Nephron progenitor cell (in vitro differentiated cells): ENCODE results near the gene ACVR2B.
A peak's percentile ranks its signal among the peaks of the same experiment; 100 is the strongest.

Experiments
- DNase-seq: peaks from one replicate; pipeline ENCODE4 v3.0.0; 2021
- H3K27ac Mint-ChIP-seq: 2 replicates; pipeline ENCODE4 v1.8.0; 2021; ENCODE audit warnings: mild to moderate bottlenecking, moderate library complexity, mixed read lengths
- H3K27me3 Mint-ChIP-seq: 2 replicates; pipeline ENCODE4 v1.8.0; 2021; ENCODE audit warnings: mild to moderate bottlenecking, low read depth, mixed read lengths; ENCODE audit not compliant: poor library complexity
- H3K36me3 Mint-ChIP-seq: 2 replicates; pipeline ENCODE4 v1.8.0; 2021; ENCODE audit warnings: low read depth, mixed read lengths
- H3K4me1 Mint-ChIP-seq: 2 replicates; pipeline ENCODE4 v1.8.0; 2021; ENCODE audit warnings: mixed read lengths
- H3K4me3 Mint-ChIP-seq: 2 replicates; pipeline ENCODE4 v1.8.0; 2021; ENCODE audit warnings: mild to moderate bottlenecking, moderate library complexity, mixed read lengths
- H3K9me3 Mint-ChIP-seq: 2 replicates; pipeline ENCODE4 v1.8.0; 2021; ENCODE audit warnings: mild to moderate bottlenecking, moderate library complexity, mixed read lengths
- TF ChIP-seq, protein P1 (sequence below): fragments of 200-600 bp; sonication (generic); IDR thresholded peaks from 2 replicates; pipeline ENCODE4 v1.5.0; 2021; ENCODE audit warnings: antibody characterized with exemption

The ACVR2B gene

GRCh38 chr3:38507120-38507519 is 53.4 kb downstream of the ACVR2B start:
- Mint-ChIP-seq H3K9me3 (no peaks in the 10 kb centered on the region), H3K4me1 (no peaks in the 10 kb centered on the region), H3K4me3 (no peak overlapping the region), H3K36me3 (peaks cover 27% of the 10 kb centered on the region), H3K27ac (no peak overlapping the region), H3K27me3 (no peaks in the 10 kb centered on the region)
- DNase-seq, result no peak
- TF ChIP-seq, protein P1, sequence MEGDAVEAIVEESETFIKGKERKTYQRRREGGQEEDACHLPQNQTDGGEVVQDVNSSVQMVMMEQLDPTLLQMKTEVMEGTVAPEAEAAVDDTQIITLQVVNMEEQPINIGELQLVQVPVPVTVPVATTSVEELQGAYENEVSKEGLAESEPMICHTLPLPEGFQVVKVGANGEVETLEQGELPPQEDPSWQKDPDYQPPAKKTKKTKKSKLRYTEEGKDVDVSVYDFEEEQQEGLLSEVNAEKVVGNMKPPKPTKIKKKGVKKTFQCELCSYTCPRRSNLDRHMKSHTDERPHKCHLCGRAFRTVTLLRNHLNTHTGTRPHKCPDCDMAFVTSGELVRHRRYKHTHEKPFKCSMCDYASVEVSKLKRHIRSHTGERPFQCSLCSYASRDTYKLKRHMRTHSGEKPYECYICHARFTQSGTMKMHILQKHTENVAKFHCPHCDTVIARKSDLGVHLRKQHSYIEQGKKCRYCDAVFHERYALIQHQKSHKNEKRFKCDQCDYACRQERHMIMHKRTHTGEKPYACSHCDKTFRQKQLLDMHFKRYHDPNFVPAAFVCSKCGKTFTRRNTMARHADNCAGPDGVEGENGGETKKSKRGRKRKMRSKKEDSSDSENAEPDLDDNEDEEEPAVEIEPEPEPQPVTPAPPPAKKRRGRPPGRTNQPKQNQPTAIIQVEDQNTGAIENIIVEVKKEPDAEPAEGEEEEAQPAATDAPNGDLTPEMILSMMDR, result no peak

DNA sequence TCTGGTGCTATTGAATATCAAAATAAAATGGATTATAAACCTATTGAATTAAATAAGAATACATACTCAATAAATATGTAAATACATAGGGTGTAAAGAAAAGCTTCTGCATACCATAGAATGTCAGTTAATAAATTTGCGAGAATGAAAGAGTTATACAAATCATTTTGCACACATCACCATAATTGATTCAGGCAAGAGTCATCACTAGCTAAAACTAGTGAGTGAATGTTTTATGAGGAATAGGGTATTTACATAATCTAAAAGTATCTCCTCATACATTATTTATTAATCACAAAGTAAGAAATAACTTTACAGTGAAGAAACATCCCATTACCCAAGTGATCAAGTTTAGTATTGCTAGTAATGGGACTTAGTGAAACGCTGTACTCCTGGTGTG is 56.0 kb downstream of the ACVR2B start:
- no peak overlapping the region for H3K27ac Mint-ChIP-seq
- TF ChIP-seq, protein P1, result no peak
- H3K36me3 Mint-ChIP-seq, result peaks cover 38% of the 10 kb centered on the region
- no peaks in the 10 kb centered on the region for H3K4me1 Mint-ChIP-seq
- H3K9me3 Mint-ChIP-seq, result no peaks in the 10 kb centered on the region
- no peaks in the 10 kb centered on the region for H3K27me3 Mint-ChIP-seq
- no peak overlapping the region for H3K4me3 Mint-ChIP-seq
- DNase-seq, result no peak

- H3K4me1 Mint-ChIP-seq, result no peaks in the 10 kb centered on the region
- no peaks in the 10 kb centered on the region for H3K9me3 Mint-ChIP-seq
- H3K4me3 Mint-ChIP-seq, result no peak overlapping the region
- TF ChIP-seq, protein P1, result no peak
- no peak for DNase-seq
- H3K27ac Mint-ChIP-seq, result no peak overlapping the region
- peaks cover 40% of the 10 kb centered on the region for H3K36me3 Mint-ChIP-seq
- no peaks in the 10 kb centered on the region for H3K27me3 Mint-ChIP-seq
These were observed 56.9 kb downstream of the ACVR2B start for GRCh38 chr3:38510631-38511030.

DNA sequence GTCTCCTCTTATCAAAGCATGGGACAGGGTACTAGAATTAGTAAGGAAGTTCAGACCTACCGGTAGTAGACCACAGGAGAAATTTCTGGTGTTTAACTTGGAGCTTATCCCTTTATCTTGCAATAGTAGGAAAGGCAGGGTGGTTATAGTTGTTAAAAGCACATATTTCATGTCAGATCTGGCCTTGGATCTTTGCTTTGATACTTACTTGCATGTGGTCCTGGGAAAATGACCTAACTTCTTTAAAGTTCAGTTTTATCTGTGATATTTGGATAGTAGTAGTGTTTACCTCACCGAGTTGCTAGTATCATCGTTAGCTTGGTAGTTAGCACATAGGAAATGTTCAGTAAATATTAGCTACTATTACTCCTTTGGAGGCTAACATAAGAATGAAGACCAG is 57.9 kb downstream of the ACVR2B start:
- TF ChIP-seq, protein P1, result no peak
- Mint-ChIP-seq H3K27me3 (no peaks in the 10 kb centered on the region), H3K4me1 (no peaks in the 10 kb centered on the region), H3K4me3 (no peak overlapping the region), H3K27ac (peak overlapping the region; percentile 30), H3K36me3 (peaks cover 47% of the 10 kb centered on the region), H3K9me3 (no peaks in the 10 kb centered on the region)
- no peak for DNase-seq

- Mint-ChIP-seq H3K36me3 (peaks cover 36% of the 10 kb centered on the region), H3K4me3 (no peak overlapping the region), H3K27ac (no peak overlapping the region), H3K4me1 (no peaks in the 10 kb centered on the region), H3K9me3 (no peaks in the 10 kb centered on the region), H3K27me3 (no peaks in the 10 kb centered on the region)
- TF ChIP-seq, protein P1, result no peak
- DNase-seq, result no peak
These were observed 61.7 kb downstream of the ACVR2B start for GRCh38 chr3:38515367-38515766.

DNA sequence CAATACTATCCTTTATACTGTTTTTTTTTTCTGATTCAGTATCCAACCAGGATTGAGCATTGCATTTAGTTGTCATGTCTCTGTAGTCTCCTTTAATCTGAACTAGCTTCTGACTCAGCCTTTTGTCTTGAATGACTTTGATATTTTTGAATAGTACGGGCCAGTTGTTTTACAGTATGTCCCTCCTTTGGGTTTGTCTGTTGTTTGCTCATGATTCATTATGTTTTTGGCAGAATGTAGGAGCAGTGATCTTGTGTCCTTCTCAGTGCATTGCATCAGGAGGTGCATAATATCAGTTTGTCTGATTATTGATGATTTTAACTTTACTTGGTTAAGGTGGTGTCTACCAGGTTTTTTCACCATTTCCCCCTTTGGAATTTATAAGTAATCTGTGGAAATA is 63.0 kb downstream of the ACVR2B start:
- Mint-ChIP-seq H3K4me1 (no peaks in the 10 kb centered on the region), H3K4me3 (no peak overlapping the region), H3K27me3 (no peaks in the 10 kb centered on the region), H3K36me3 (peaks cover 35% of the 10 kb centered on the region), H3K9me3 (no peaks in the 10 kb centered on the region), H3K27ac (no peak overlapping the region)
- no peak for DNase-seq
- TF ChIP-seq, protein P1, result no peak
